Activated CD4-positive, alpha-beta T cell treated with anti-CD3 and anti-CD28 coated beads for 1 hour (primary cell): Measurements from ENCODE around the gene CA12.
"Not testable (repeated sequence)": the region's sequence is repeated elsewhere in the genome, so short reads cannot be mapped to it uniquely, and the experiment has no call there.

Source experiments
- DNase-seq: peaks from one replicate; pipeline ENCODE4 v3.0.0-alpha.2; 2020

Gene CA12

DNA sequence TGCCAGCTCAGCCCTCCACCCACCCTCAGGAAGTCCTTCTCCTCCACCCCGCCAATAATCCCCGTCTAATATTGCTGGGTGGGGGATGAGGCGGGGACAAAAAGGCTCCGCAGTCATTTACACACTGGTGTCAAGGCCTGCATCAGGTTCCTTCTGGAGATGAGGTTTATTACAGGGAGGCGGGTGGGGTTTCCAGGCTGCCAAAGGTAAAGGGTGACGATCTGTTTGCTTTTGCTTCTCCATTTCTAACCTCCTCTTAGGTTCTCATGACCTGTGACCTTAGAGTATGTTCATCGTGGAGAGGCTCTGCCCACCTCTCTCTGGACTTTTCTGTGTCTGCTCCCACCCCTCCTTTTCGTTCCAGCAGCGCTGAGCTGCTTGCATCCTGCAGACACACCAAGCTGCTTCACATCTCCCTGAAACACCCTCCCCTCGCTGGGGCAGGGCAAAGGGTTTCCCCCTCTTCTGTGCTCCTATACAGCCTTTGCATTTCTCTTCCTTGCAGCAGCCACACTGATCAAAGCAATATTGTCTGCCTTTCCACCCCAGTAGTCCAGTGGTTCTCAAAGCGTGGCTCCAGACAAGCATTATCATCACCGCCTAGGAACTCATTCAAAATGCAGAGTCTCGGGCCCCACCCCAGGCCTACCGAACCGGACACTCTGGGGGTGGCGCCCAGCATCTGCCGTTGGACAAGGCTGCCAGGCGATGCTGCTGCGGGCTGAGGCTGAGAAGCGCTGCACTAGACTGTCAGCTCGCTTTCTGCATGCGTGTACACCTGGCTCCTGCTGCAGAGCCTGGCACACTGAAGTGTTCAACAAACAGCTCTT is 26.6 kb downstream of the CA12 start:
- DNase-seq = no peak

DNA sequence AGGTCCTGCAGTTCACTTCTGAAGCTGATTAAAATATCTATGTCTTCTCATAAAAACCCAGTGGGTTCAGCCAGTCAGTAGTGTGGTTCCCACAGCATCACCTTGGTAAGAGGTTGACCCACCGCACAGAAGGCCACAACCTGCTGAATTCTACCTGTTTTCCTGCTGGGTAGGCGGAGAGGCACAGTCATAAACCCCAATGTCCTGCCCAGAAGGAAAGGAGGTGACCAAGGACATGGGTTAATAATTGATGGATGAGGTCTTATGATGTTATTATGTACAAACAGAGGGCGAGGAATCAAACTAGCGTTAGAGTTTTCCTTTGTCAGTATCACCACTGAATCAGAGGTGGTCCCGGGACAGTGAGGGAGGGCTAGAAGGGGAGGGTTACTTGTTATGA is 27.8 kb downstream of the CA12 start:
- DNase-seq = no peak

DNA sequence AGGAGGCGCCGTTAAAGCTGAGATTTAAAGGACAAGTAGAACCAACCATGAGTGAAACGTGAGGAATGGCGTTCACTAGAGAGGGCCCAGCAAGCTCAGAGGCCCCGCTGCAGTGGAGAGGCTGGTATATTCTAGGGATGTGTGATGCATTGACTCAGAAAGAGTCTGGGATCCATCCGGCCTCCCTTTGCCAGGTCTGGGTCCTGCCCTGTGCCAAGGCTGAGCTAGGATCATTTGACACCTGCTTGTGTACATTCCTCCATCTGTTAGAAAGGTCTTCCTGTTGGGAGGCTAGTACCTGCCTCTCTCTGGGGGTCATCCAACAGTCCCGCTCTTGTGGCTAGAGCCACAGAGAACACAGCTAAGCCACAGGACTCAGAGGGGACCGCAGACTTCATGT is 28.4 kb downstream of the CA12 start:
- no peak for DNase-seq

DNA sequence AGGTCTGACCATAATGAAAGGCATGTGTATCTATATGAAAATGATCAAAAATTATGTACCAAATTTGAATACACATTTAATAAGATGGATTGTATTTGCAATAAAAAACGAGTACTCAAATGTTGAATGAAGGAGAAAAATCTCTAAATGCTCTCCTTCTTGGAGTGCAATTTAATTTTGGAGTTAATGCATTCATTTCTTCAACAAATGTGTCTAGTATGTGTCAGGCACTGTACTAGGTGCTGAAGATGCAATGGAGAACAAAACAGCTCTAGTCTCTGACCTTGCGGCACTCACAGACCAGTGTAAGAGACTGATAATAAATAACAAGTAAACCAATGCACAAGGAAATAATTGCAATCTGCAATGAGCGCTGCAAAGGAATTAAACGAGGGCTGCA is 28.8 kb downstream of the CA12 start:
- no peak for DNase-seq

DNA sequence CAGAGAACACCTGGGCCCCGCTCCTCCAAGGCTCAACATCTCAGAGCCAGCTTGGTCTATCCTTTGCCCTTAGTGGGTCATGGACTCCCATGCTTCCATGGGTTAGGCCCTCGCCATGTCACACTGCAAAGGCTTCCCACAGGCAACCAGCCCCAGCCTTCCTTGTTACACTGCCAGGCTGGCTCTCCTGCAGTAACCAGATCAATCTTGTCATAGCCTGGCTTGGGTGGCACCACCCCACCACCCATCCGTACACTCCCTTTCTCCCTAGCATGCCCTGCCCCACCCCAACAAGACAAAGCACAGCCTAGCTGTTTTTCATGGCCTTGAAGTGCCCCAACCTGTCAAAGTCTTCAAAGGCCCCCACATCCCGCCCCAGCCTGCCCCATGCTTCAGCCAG is 30.5 kb downstream of the CA12 start:
- no peak for DNase-seq

DNA sequence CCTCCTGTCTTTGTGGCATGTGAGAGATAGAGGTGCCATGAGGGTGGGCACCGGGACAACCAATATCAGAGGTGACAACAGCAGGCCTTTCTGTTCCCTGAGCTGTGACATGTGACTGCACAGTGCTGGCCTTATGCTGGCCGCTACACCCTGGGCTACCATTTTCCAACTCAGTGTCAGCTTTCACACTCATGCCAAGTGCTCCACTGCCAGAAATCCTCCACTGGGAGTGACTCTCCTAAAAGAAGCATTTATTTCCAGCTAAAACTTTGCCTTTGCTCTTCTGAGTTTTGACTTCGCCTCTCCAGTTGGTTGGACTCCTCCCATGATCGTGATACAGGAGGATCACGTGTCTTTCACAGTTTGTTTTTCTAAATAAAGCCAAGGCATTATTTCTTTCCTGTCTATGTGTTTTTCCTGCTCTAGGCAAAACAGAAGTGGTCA is 31.4 kb downstream of the CA12 start:
- no peak for DNase-seq

DNA sequence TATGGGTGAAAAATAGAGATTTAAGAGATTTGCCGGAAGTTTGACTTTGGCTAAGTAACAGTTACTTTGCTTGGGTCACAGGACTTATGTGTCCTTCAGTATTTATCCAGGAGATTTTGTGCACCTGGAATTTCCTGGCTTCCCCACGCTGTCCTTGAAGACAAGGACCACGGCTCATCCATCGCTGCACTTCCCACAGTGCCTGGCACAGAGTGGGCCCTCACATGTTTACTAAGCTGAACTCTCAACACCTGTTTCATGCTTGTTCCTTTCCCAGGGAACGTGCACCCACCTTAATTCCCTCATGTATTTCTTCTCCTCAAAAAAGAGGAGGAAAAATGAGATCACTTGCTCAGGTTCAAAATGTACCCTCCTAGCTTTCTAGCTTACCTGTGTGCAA is 32.0 kb downstream of the CA12 start:
- DNase-seq = no peak

DNA sequence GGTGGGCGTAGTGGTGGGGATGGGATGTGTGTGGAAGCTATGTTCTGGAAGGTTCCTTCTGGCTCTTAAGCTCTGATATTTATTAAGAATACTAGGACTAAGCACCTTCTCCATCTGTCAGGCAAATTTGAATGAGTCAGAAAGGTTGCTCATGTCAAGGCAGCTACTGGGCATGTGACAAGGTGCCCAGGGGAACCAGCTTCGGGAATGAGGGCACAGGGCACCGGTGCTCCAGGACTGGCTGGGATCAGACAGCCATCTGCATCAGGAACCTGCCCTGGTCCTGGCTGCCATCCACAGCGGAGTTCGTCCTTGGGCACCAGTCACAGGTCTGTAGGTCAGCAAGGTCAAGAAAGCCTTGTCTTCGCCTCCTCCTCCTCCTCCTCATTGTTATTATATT is 32.5 kb downstream of the CA12 start:
- no peak for DNase-seq

DNA sequence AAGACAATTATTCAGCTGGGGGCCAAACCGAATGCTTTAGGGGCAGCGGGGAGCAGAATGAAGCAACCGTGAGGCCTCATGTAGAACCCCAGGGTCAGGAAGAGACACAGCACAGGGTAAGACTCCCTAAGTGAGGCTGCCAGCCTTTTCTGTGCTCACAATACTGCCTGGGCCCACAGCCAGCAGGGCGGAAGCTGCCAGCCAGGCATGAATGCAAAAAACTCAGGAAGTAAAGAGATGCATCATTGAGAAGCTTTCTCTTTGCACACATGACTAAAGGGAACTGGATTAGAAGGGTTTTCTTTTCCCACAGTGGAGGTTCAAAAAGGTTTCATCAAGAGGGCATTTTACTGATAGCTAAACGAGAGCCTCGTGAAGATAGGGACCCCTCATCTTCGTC is 33.3 kb downstream of the CA12 start:
- no peak for DNase-seq

DNA sequence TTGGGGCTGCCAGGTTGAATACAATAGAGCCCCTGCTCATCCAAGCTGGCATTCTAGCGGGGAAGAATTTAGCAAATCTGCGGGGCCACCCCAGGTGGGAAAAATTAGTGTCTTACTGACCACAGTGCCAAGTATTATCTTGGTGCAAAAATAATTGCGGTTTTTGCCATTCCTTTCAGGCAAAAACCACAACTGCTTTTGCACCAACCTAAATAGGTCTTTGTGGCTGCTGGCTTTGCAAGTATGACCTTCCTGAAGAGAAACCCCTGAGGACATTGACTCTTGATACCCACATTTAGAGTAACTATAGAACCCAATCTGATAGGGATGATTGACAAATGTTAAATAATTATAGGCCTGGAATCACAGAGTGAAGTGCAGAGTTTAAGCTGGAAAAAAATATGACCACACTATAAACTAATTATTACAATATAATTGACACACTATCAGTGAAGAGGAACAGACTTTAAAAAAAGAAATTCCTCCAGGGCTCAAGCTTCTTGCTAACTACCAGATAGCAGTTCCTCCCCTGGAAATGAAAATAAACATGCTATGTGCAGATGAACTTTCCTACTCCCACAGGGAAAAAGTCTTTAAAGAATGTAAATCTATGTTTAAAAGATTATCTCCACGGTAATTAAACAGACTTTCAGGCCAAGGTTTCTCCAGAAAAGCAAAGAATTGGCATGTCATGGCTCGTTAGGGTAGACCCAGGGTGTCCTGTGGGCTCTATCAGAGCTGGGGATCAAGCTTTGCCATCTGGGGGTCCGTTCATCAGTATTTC is 34.4 kb downstream of the CA12 start:
- no peak for DNase-seq

DNA sequence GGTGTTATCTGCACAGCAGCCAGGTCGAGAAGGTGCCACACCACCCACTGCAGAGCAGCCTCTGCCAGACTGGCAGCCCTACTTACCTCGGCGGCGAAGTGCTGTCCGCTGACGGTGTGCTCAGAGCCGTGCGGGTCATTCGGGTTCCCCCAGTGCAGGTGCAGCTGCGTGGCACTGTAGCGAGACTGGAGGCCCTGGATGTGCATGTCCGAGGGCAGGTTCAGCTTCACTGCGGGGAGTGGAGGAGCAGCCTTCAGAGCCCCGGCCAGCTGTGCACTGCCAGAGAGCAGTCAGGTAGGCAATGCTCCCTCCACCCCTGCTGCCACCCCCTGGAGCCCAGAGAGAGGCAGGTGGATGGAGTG is 36.3 kb downstream of the CA12 start:
- no peak for DNase-seq

DNA sequence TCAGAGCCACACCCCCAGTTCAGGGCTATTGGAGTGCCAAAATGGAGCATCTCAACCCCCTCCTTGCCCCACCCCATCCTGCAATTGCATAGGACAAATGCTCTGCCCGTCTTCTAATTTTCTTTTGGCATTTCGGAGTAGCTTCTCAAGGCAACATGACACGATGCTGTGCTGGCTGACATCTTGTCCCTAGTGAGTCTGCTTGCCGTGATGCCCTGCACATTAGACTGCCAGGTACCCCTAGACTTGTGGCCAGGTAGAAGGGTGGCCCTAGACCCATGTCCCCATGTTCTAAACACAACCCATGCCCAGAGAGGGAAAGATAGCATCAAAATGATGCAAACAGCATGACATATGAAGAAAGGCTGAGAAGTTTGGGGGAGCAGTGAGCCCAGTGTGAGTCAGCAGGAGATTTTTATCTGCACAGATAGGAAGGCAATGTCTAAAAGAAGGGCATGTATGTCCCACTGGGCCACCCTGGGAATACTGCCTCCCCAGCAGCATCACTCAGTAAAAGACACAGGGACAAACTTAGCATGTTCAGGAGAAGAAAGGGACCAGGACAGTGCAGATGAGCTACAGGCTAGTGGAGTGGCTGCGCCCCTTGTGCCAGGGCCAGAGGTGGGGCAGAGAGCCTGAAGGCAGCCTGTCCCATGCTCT is 36.8 kb downstream of the CA12 start:
- no peak for DNase-seq

DNA sequence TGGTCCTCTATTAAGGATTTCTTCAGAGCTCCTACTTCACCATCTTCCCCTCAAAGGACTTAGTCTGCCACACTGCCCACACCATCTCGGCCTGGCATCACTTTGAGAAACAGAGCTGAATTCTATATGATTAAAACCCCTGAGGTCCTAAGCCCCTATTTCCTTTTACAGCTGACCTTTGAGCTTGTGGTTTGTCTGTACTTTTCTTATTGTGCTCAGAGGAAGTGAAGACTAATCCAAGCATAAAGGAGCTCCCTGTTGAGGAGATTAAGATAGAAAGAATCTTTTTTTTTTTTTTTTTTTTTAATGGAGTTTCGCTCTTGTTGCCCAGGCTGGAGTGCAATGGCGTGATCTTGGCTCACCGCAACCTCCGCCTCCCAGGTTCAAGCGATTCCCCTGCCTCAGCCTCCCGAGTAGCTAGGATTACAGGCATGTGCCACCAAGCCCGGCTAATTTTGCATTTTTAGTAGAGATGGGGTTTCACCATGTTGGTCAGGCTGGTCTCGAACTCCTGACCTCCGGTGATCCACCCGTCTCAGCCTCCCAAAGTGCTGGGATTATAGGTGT is 38.6 kb downstream of the CA12 start:
- DNase-seq = not testable (repeated sequence)

DNA sequence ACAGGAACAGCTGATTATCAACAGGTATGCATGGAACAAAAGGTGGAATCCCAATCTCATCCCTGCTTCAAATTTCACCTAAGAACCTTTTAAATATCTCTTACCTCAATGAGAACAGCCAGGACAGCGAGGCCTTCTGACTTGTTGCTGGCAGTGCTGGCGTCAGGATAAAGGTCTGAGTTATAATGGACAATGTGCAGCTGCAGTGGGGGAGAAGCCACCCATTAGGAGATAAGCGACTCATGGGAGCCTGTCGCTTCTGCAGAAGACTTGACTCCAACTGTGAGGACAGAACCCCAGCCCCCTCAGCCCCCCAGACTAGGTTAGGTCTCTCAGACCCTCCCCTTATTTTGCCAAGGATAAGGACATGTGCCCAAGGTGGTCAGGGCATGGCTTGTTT is 39.7 kb downstream of the CA12 start:
- DNase-seq = no peak

DNA sequence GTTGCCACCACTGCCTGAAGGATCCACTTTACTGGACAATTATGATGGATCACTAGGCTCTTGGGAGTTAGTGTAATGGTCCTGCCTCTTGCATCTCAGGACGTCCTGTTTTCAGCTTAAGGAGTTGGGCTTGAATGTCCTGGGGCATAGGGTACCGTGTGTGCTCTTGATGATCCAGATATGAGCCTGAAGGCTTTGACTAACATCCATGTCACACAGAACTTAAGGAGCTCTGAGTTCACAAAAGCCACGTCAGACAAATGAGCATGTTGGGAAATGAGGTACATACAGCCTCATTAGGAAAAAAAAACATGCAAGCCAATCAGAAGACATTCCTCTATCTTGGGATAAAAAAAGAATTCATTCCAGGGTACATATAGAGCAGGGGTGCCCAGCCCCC is 40.8 kb downstream of the CA12 start:
- no peak for DNase-seq

DNA sequence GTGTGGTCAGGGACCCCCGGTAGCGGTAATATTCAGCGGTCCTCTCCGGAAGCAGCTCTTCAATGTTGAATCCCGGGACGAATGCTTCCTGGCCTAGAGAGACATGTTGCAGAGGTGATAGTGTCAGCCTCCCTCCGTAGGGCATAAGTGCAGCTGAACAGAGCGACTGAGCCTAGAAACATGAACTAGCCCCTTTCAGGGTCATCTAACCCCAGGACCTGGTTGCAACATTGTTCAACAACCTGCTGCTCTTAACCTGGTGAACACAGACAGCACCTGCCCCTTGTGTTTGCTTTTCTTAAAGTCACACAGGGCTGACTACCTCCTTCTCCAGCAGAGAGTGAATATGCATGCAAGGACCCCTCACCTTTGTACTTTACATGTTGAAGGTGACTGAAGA is 41.3 kb downstream of the CA12 start:
- no peak for DNase-seq

DNA sequence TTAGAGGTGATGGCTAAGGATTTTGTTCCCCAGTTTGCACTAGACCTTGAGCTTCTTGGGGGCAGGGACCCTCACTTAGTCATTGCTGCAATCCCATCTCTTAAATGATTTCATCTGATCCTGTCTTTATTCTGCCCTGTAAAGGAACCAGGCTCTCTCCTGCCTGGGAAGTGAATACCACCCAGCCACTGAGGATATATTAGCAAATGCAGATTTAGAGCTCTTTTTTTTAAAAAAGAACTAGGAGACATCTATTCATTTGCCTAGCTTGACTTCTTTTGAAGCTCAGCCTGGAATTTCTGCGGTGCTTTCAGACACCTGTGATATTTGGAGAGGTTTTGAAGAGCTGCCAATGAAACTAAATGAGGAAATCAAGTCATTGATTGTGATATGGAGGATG is 41.8 kb downstream of the CA12 start:
- no peak for DNase-seq

DNA sequence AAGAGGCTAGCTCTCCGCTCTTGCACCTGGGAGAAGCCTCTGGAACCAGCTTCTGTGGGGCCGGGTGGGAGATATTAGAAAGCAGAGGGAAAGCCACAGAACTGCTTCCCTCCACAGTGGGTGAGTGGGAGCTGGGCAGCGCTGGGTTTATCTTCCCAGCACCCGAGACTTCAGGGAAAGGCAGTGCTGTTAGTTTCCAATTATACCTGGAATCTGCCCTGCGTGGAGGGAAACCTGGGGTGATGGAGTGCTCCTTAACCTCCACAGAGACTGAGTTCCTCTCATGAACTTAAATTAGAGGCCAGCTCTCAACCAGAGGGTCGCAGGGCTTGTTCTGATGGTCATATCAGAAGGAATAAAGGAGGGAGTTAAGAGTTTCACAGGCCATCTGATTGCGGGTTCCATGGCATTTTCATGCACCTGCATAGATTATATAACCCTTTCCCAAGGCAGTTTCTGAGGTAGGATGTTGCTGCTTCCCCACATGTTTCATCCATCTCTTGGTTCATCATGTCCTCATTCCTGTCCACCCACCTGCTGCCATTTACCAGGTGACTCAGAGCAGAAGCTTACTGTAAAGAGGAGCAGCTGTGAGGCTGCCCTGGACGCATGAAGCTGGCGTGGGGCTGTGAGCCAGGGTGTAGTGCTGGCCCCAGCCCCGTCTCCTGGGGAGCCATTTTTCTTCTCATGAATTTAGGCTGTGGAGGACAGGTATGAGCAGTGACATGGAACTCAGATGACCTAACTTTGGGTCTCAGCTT is 42.5 kb downstream of the CA12 start:
- no peak for DNase-seq

DNA sequence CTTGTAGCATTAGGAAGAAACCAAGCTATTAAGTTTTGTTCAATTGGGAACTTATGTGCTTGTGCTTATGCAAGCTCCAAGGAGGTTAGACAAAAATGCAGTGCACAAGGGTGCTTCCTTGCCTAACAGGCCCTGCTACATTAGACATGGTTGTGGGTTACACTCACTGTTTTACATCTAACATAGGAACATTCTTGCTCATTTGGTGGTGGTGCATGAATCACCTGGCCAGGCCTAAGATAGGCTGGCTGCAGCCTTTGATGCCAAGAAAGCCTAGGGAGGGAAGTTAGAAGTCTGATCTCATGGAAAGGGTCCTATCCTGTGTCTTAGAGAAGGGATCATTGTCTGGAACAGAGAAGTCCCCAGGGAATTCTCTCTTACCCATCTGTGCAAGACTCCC is 43.5 kb downstream of the CA12 start:
- DNase-seq = no peak

DNA sequence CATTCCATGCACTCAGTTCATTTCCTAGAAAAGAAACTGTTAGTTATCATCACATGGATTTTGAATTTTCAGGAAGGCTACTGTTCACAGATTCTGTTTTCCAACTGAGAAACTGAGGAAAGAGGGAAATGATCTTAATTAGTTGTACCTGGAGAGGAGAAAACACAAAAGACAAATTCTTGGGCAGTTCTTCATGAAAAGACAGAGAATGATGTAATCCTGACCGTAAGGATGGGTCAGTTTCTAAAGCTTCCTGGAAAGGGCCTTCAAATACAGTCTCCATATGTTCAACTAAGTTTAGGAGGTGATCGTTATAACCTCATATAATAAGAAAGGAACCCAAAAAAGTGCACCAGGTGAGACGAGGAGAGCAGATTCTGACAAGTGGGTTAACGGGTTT is 44.6 kb downstream of the CA12 start:
- DNase-seq = no peak

DNA sequence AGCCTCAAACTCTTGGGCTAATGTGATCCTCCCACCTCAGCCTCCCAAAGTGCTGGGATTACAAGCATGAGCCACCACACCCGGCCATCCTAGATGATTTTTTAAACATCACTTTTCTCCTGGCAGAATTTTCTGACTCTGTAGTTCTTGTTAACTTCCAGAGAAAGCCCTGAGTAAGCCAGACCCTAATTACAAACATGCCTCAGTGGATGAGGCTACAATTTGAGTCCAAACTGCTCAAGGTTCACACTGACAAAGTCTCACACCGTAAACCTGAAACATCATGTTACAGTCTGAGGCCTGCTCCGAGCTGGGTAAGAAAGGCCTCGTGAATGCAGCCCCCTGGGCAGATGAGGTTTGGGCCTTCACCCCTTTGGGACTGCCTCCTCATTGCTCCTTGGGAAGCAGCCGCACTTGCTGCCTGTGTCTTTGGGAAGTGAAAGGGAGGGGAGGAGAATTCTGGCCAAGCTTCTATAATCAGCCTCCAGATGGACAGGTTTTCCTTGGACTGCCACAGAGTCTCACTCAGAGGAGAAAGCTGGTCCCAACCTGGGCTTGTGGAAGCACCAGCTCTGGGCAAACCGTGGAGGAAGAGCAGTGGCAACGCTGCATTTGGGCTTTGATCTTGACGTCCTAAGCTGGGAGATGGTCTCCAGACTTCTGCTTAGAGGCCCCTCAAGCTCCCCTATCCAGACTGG is 46.0 kb downstream of the CA12 start:
- no peak for DNase-seq

DNA sequence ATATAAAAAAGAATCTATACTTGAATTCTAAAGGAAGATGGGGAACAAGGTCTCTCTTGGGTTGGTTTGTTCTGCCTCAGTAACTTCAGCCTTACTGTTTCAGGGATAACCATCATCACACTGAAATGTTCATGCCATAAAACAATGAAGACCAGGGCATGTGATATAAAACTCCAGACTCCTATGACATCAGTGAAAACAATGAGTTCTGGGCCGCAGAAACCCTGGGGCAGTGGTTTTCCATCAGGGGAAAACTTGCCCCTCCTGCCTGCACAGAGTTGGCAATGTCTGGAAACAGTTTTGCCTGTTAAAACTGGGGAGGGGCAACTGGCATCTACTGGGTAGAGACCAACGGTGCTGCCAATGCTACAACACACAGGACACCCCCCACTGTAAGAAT is 46.8 kb downstream of the CA12 start:
- no peak for DNase-seq
